ENCODE results near the gene ENO4.

ENO4 gene

DNA sequence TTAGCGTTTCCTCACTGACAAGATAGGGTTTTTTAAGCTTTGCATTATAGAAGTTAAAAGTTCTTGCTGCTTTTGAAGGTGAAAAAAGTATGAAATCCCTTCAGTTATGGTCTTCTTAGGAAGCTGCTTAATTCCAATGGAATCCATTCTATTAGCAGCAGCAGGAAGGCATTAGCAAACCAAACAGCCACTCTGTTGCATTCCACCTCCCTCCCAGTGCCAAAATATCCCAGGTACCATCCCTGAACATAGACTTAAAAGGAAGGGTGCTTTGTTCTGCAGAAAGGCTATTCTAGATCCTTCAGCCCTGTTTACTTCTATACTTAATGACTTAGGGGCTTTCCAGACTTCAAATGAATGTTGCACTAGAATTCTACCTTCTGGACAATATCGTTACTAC, 23.8 kb downstream of the ENO4 start:
- DNase-seq, result no peak

DNA sequence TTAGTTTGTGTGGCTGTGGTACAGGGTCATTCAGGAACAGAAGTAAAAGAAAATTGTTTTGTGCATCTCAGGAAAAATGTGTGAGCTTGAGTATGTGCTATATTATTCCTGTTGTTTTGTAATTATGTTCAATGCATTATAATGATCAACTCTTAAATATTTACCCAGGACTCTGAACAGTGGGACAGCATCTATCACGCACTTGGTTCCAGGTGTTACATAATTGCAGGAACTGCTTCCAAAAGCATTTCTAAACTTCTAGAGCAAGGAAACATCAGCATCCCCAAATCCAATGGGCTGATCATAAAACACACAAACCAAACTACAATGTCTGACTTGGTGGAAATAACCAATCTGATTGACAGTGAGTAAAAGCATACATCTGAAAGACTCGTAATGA, 26.6 kb downstream of the ENO4 start:
- no peak for DNase-seq

DNA sequence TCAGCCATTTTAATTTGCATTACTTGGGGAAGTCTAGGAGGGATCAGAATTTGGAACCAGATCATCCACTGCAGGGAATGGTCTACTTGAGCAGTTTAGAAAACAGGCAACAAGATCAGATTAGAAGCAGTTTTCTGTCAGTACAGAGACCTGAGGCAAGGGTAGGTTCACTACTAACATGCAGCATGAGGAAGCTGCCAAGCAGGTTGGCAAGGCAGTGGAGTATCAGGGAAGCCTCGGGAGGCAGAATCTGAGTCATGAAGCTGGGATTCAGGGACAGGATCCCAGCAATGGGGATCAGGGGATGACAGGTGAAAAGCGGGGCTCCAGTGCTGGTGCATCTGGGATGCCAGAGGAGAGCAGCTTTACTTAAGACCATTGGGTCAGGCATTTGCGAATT, 28.1 kb downstream of the ENO4 start:
- no peak for DNase-seq

DNA sequence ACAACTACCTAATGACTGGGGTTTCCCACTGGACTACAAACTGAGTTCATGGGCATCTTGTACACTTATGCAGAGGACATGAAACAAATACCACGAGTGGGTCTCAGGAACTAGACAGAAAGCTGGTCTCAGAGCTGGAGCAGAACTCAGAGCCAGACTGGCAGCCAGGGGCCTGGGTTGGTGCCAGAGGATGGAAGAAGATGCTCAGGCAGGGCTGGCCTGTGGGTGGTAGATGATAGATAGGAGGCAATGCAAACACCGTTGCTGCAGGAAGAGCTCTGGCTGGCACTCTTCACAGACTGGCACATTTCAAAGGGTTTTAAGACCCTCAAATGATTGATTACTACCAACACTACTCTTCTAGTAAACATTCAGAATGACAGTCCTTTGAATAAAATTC, 28.8 kb downstream of the ENO4 start:
- DNase-seq, result no peak

DNA sequence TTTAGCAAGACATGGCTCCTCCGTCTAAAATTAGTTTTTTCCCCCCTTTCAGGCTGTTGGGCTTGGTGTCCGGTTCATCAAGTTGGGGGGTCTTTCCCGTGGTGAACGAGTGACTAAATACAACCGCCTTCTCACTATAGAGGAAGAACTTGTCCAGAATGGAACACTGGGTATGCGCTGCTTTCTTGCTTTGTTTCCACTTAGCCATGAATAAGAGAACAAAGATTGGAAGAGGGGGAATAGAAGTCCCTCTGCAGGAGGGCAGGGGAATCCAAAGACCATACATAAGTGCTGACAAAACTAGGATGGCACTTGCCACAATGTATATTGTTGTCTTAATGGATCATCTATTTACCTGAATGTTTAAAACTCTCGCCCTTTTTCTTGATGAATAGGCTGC, 30.5 kb downstream of the ENO4 start:
- DNase-seq, result no peak

DNA sequence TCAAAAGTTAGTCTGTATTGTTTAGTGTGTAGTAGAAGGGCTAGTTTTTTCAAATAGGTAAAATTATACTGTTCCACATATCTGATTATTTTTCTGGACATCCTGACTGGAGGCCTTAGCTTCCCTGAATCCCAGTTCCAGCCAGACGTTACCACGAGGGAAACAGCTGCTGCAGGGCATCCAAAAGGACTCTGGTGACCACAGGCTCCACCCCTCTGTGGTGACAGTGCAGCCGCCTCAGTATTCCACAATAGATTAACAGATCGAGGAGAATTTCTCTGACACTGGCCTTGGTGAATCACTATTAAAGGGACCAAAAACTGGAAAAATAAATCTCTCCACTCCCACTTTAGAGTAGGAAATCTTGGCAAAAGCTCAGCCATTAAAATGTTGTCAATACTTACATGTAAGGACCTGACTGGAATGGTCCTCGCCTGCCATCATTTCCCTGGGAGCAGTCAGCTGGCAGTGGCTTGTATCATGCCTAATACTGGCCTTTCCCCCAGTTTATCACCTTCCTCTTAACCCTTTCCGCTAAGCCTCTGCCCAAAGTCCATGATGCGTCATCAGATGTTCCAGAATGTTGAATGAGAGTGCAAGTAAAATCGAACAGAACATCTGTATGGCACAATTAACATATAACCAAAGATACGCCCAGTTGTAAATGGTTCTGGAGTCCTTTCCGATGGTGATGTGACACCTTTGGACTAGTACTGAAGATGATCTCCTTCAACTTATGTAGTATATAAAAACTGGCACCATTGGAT, 31.6 kb downstream of the ENO4 start:
- no peak for DNase-seq

DNA sequence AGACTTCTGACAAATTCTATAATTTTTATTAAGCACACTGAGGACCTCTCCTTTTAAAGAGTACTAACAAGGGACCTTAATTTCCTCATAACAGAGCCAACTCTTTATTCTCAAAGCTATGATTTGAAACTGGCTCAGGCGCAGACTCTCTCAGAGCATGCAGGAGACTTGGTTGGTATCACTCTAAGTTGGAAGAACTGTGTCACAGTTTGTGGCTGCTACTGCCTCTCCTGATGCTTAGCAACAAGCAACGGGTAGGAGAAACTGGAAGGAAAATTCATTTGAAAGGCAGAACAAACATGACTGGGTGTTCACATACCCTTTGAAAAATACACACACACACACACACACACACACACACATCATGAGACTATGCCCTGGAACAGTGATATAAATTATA, 33.3 kb downstream of the ENO4 start:
- DNase-seq, result no peak

DNA sequence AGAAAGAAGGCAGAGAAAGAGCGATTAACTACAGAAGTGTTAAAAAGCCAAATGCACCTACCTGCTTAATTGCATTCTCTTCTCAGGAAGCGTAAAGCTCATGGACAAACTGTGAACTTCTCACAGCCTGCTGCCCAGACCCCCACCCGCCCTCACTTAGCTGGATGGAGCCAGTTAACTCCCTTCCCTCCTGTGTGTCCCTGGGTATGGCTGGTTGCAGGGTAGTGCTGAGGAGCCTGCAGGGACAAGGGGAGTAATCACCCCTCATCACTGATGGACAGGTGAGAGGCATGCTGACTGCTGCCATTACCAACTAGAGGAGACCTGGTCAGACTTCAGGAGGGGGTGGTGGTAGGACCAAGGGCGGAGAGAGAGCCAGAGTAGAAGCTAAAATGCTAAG, 37.5 kb downstream of the ENO4 start:
- DNase-seq, result no peak

DNA sequence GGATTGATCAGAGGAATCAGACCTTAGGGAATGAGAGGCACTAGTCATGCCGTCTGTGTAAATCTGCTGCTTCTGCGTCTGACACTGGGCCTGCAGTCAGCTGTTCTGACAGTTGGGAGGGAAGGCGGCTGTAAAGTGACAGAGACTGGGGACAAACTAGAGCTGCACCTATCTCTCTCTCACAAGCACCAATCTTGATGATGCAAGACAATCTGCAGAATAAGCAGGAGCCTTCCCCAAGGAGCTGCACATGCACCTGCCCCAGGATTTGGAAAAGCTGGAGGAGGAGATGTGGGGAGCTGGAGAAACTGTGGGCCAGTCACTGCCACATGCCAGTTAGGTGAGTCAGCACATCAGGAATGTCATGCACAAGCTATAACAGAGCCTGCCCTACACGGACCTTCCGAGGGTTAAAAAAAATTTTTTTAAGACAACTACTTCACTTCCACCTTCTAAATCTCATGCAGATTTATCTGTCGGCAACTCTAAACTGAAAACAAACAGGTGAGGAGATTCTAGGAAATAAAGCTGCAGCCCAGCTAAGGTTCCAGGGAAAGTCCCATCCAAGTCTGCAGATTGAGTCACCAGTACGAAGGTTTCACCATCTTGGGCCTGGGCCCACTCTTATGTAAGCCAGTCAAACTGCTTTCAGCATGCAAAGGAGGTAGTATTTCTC, 39.2 kb downstream of the ENO4 start:
- no peak for DNase-seq

DNA sequence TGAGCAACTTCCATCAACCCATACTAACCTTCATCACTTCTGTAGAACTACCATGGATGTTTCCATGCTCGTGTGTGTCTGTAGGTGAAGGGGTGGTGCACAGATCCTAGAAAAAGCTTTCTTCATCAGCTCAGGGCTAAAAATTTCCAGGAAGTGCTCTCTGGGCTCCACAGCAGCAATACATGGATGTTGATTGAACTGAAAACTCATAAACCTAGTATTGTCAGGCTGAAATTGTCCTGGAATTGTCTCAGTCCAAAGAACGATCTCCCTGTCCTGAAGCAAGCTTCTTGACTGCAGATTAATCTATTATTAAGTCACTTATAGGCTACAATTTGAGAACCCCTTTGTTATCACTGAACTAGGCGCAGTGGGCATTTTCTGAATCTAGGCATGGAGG, 39.8 kb downstream of the ENO4 start:
- no peak for DNase-seq

DNA sequence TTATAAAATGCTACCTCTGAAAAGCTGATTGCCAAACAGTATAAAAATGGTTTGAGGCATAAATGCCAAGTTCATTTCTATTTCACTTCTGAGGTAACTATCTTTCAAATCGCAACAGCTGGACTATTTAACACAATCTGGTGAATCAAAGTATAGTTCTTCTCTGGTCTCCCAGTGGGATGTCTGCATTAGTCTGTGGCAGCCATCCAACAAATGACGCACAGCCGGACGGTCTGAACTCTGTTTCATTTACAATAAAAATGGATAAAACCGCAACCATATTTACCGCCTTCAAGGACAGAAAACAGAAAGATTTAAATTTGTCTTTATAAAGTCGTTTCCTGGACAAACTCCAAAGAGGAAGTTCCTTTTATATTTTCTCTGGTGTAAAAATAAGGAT, 41.9 kb downstream of the ENO4 start:
- no peak for DNase-seq

DNA sequence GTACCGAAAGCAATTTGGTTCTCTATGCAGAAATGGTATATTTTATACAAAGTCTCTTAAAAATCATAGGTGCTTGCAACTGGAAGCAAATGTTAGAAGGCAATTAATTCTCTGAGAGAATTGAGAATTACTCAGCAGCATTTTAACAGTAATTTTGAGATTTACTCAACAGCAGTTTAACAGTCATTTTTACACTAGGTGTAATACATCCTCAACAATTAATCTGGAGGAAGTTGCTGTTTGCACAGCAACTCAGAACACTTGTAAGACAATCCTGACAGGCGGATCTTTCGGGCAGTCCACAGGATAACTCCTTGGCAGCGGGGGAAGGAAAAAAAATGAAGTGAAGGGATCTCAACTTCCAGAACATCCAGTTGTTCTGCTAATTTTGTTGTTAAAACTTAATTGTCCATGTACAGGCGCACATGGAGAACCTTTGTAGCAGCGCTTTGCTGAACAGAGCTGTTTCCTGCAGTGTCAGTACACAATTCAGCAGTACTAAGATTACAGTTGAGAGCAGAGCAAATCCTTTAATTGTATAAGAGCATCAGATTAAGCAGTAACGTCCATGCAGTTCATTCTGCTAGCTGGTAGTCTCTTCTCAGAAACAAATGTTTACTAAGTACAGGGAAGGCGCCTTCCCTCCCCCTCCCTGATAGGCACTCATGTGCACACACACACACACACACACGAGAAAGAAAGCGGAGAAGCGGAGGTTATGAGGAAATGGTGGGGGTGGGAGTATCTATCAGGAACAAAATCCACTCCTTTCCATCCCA, 43.8 kb downstream of the ENO4 start:
- no peak for DNase-seq

DNA sequence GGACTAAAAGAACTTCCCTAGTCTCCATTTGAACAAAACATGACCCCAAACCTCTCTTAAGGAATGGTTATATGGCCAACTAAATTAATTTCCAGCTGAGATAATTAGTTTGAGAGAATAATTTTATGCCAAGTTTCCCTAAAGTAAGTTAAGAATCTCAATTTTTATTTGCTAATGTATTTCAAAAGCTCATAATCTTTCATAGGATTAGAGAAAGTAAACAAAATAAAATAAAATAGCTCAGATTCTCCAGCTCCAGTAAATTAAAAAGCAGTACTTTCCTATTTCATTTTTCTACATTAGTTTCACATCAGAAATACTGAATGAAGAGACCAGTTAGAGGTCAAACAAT, 44.4 kb downstream of the ENO4 start:
- DNase-seq, result no peak

DNA sequence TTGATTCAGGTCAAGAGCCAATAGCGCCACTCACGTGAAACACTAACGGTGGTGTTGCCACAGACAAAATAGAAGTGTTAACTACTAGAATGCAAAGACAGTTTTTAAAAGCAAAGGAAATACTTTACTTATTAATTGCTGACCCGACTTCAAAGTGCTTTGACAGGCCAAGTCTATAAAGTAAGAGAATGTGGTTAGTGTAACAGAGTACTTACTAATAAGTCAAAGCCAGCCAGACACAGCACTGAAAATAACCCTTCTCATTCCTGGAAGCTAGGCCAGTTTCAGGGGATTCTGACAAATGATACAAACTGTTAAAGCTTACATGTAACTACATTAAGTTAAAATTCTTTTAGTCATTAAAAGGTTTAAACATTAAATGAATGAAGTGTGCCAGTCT, 50.3 kb downstream of the ENO4 start:
- DNase-seq, result no peak

DNA sequence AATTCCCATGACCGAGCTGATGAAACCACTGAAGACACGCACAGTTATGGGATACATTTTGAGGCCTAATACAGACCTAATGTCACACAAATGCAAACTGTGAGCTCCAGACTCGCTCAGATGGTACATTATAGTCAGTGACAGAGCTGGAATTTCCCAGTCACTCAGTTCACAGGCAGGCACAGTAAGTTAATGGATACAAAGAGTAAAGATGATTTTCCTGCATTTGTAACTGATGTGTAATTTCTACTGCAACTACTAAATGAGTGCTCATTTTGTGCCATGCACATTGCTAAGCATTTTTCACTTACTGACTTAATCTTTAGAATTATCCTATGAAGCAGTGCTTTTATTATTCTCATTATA, 56.5 kb downstream of the ENO4 start:
- no peak for DNase-seq

DNA sequence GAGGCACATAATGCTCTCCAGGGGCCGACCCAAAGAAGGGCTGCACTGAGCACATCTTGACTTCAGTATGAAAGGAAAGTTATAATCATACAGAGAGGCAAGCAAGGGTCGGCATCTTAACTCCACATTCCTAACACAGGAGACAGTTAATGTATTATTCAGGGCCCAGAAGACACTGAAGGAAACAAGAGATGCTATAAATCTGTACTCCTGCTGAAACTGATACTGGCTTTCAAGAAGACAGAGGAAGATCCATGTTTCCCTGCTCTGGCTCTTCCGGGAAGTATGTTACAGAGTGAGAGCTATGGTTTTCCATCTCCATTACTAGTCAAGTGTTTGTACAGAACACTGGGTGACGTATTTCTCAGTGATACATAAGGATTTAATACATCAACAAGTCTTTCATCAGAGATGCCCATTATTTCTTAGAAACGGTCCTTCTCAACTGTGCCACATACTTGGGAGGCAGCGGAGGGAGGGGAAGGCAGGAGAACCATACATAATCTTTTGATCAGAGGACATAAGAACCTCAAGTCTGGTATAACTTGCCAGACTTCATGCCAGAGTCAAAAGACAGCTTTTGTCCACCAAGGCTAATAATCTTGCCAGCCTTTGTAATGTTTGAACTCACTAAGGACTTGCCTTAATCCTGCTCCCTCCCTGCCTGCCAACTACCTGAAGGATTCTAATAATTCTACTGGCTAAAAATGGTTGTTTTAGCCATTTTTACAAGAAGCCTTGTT, 58.1 kb downstream of the ENO4 start:
- DNase-seq, result no peak

DNA sequence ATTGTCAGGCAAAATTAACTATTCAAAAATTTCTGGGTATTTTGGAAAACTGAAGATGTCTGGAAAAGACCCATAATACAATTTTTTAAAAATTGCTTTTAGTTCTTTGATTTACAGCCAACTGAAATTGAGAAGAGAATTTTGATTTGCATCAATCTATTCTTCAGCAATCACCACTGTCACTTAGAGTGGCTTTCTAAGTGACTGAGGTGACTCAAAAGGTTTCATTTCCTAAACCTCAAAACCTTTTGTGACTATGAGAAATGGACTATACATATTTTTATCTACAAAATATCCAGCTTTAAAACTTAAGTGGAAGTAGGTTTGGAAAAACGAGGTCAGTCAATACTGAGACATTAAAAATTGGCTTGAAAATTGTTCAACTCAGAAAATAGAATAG, 60.0 kb downstream of the ENO4 start:
- no peak for DNase-seq

DNA sequence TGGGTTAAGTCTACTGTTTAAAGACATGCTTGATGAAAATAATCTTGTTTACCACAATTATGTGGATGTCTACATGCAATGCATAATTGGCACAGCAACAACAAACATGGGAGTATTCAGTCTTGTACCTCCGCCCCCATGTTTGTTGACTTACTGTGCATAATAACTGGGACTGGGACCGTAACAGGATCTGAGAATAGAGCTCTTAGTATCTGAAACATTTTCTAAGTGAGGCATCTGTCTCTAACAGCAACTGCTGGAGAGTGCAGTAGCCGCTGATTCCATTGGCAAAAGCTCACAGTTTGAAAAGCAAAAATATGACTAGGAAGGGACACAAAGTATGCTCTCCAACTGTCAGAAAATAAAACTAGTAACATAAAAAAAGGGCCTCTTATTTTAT, 61.6 kb downstream of the ENO4 start:
- DNase-seq, result no peak

DNA sequence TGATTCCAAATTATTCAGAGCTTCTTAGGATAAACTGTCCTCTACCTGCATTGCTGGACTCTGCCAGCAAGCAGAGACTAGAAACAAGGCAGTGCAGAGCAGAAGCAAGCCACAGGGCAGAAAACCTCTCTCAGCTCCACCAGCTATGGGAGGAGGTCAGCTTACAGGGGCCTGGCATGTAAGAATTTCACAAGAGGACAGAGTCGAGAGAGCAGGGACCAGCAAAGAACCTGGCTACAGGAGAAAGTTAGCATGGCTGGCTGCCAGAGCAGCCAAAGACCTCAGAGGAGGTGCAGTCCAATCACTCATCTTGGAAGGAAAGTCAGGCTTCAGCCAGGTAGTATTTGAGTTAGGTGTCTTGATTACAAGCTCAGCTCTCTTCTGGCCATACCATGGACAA, 62.9 kb downstream of the ENO4 start:
- no peak for DNase-seq

DNA sequence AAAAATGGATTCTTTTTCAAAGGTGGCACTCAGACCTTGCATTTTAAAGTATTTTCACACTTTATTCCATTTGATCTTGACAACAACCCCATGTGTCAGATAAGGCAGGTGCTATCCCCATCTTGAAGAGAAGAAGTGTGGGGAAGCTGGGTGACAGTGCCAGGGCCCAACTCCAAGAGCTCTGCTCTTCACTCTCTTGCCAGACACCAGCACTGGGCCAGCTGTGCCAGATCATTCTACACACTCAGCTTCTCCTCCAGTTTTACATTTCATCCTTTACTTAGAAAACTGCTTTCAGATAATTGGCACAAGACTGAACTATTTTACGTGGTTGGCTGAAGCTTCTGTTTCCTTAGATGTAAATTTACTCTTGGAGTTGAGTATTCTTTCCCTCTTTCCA, 64.4 kb downstream of the ENO4 start:
- no peak for DNase-seq

DNA sequence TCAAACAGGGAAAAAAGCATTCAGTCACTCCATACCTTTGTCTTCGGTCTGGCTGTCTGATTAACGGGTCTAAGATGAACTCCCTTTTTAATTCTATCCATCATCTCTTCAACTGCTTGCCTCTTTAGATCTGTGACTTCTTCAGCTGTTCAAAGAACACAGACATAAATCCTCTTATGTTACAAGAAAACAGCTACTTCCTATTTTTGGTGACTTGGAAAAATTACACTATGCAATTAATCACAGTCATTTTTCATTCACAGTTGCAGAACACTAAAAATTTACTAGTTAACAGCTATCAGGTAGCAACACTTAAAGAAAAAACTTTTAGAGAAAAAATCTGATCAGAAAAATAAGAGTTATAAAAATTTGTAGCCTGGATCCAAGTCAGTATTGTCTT, 66.0 kb downstream of the ENO4 start:
- no peak for DNase-seq

DNA sequence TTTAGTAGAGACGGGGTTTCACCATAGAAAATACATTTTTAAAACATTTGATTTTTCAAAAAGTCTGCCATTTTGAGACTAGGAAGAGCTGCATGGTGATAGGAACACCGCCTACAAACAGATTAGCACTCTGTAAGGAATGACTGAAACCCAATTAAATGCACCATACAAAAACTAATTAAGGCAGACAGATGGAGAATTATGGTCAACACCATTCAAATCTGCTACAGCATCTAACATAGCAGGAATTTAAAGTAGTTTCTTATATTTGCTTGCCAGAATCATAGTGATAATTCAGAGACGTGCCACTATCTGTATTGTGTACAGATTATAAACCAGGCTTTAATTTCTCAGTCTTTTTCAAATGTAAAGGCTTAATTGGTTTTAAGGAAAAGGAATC, 68.2 kb downstream of the ENO4 start:
- DNase-seq, result no peak

DNA sequence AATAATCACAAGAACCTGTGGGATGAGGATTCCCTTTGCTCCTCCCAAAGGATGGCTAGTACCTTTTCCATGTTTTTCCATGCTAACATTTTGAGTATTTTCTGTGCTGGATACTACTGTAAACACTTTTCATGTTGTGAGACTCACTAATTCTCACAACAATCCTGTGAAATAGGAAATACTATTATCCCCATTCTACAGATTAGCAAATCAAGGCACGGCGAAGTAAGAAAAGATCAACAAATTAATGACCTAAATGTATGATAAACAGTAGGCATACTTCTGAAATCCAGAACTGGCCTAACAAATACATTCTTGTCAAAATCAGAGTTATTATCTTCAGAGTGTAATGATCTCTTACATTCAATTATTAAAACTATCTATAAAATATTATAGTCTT, 69.3 kb downstream of the ENO4 start:
- DNase-seq, result no peak

DNA sequence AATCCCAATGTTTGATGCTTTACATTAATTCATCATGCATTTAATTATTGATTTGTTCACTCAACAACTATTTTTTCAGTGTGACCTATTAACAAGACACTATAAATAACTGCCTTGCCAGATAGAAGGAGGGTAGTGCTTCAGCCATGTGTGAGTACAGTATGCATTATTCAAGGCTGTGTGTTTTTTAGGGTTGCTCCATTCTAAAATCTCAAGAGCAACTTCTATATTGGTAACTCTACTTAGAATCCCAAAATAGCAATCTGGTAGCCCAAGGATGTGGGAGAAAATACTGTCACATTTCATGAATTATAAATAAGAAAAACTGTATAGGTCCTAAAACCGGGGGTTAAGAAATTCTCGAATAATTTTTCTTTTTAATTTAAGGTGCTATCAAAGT, 69.9 kb downstream of the ENO4 start:
- no peak for DNase-seq
